ENCODE results near the gene DCLK2.

DNA sequence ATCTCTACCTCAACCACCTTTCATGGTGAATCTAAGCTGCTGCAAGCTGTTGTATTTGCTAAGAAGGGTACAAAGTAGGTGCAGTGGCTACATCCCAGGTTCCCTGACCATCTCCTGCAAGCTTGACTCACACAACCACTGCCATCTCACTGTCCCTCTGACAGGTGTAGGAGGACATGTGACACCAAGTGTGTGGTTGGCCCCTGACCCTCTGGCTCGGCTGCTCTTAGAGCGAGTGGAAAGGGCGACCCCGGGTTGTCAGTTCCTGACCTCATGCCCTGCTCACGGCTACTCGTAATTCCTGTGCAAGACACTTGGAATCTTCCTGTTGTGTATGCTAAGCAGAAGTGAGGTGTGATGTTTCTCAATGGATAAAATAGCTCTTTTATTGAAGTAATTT is 184.4 kb downstream of the DCLK2 start:
- no peak for TF ChIP-seq SMC3 (IDR thresholded peaks at IDR 0.05; ENCODE audit: low read depth, low read length)
- TF ChIP-seq, protein P1, sequence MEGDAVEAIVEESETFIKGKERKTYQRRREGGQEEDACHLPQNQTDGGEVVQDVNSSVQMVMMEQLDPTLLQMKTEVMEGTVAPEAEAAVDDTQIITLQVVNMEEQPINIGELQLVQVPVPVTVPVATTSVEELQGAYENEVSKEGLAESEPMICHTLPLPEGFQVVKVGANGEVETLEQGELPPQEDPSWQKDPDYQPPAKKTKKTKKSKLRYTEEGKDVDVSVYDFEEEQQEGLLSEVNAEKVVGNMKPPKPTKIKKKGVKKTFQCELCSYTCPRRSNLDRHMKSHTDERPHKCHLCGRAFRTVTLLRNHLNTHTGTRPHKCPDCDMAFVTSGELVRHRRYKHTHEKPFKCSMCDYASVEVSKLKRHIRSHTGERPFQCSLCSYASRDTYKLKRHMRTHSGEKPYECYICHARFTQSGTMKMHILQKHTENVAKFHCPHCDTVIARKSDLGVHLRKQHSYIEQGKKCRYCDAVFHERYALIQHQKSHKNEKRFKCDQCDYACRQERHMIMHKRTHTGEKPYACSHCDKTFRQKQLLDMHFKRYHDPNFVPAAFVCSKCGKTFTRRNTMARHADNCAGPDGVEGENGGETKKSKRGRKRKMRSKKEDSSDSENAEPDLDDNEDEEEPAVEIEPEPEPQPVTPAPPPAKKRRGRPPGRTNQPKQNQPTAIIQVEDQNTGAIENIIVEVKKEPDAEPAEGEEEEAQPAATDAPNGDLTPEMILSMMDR (conservative IDR thresholded peaks at IDR 0.05; ENCODE audit: low read depth, low read length): no peak

Data from IMR-90 (cell line).